Activated T-helper 9 cell treated with anti-CD3 and anti-CD28 coated beads, Interleukin-2, amount 50 U/mL, for 16 hours (primary cell): ENCODE data around the gene TNS1.

Source experiments
- DNase-seq: peaks from one replicate; pipeline ENCODE4 v3.0.0-alpha.2; 2020; ENCODE audit warnings: low read depth

TNS1 gene

DNA sequence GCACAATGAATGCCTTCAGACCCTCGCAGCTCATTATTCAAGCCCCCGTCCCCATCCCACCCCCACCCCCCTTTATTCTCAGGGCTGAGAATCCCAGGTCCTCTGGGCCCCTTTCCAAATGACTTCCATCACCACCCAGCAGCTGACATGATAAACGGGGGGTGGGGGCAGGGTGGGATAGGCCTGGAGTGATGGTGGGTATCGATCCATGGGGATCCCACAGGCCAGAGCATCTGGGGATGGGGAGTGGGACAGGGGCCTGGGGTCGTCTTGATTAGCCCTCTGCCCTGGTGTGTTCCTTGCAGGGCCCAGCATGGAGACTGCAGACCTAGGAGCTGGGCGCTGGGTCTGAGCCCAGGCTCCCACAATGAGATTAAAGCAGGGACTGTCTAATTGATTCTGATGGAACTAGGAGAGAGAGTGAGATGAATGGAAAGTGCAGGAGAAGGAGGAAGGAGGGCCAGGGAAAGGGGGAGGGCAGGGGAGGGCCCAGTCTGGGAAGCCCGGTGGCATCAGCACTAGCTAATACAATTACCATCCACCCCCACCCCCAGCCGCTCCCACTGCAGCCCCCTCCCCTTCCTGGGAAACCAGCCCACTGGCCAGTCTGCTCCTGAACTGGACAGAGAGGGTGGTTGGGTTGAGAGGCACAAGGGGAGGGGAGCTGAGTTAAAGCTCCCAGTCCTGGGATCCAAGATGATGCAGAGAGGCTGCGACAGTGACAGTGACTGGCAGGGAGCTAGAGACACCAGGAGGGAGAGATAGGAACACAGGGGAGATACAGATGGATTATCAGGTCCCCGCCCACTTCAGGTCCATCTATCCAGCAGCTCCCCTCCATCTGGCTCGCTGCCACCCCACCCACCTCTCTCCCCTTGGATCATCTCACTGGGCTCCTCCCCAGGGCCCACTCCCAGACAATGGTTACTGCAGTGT, 13.1 kb upstream of the TNS1 start:
- DNase-seq, result no peak

DNA sequence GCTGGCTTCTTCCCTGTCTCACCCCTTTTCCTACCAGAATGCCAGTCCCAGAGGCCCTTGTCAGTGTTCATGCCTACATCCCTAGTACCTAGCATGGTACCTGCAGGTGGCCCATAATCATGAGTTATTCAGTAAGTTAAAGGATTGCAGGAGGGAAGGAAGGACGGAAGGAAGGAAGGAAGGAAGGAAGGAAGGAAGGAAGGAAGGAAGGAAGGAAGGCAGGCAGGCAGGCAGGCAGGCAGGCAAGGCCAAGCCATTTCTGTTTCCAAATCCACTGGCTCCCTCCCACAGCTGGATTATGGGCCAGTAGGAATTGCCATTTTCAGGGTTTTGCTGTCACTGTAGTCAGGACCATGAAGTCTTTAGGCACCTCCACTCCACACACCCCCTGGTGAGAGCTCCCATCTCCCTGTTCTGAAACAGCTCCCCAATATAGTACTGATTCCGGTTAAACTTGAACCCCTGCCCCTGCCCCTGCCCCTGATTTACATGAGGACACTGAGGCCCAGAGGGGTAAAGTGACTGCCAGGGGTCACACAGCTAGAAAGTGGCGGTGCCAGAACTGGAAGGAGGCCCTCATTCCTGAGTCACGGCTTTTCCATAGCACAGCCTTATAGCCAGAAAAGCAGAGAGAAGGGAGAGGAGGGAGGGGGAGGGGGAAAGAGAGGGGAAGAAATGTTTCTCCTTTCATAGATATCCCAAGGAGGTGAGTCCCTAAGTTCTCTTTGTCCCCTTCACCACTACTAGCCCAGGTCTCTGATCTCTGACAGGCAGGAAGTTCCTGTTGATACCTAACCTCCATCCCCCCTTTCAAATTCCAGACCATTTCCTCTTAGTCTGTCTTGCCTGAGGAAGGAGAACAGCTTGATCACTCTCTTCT, 12.2 kb upstream of the TNS1 start:
- DNase-seq, result no peak

DNA sequence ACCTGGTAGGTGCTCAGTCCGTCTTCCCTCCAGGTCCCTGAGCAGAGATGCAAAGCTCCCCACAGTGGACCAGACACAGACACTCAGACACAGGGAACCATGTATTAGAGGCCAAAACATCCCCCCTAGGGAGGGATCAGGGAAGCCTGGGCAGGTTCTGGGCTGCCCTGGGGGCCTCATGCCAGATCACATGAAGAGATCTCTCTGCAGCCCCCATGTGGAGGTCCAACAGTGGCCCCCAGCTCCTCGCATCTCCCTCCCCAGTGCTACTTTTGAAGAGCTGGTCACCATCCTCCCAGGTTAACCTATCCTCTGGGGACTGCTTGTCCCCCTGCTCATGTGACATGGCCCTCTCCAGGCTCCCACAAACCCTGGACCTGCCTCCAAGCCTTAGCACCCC, 10.5 kb upstream of the TNS1 start:
- no peak for DNase-seq

DNA sequence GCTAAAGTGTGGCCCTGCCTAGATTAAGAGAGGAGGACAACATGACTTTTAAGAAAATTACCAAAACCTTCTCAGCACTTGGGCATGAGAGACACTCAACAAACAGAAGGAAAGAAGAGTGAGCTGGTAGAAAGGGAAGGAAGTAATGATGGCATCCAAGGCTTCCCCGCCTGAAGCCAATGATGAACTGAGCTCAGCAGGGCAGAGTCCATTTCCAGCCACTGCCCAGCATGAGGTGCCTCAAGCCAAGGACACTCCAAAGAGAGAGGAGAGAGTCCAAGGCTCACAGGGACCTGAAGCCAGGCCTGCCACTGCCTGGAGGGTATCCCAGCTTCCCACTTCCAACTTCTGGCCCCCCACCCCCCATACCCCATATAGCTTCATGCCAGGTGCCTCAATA, 9.5 kb upstream of the TNS1 start:
- DNase-seq, result no peak

DNA sequence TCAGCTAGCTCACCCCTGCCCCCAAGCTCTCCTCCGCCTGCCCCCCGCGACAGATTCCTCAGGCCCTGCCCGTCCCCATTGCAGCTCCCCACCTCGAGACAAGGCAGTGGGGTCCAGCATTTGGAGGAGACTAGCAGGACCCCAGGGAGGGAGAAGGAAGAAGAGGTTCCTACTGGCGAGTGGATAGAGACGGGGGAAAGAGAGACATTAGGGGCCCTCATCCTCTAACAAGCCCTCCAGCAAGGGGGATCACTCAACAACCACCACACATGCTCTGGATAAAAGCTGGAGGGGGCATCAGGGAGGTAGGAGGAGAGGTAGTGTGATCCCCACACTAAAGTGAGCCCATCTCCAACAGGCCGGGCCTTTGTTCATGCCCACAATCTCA, 8.9 kb upstream of the TNS1 start:
- no peak for DNase-seq

DNA sequence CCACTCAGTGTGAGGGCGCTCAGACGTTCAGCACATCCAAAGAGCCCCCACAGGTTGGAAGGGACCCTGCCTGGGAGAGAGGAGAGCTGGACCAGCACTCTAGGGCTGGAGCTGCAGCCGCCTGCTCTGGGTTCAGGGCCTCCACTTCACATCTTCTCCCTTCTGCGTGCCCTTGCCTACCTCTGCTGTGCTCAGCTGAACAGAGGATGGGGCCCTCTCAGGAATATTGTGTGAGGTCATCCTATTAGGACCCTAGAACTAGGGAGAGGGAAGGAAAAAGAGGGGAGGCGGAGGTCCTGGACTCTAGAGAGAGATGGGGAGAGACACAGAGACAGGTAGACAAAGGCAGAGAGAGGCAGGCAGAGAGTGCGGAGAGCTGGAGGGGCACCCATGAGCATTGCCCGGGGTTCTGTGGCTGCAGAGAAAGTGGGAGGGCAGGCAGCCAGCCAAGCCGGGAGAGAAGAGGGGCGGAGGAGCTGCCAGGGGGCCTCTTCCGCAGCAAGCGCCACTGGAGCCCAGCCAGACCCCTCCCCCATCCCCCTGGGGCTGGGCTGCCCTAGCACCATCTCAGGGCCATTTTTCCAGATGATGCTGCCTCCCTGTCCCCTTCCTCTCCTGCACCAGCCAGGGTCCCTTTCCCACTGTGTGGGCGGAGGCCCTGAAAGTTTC, 8.3 kb upstream of the TNS1 start:
- DNase-seq, result no peak

DNA sequence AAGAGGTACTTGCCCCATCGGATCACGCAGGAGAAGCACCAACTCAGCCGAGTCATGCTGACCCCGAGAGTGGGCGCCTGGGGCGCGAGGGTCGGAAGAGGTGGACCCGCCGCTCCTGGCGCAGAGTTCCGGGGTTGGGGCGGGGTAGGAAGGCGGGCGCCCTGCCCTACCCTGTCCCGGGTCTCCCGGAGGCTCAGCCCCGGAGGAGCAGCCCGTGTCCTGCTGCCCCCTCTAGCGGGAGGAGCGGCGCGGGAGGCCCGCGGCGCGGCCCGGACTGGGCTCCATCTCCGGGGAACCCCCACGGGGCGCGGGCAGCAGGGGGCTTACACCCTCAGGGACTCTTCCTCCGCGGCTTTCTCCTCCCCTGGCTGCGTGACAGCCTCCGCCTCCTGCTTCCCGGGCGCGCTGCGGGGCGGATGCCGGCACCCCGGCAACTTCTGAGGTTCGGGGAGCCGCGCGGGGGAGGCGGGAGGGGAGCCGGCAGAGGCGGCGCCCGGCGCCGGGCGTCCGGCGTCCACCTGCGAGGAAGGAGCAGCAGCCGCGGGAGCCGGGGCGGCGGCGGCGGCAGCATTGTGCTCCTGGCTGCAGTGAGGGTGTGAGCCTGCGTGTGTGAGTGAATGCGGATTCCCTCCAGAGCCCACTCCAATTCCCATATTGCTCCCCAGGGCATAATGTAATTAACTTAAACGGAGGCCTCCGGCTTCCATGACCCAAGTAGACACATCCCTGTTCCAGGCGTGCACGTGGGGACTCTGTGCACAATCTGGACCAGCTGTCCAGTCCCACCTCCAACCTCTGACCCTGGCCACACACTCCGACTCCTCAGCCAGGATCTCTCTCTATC, 7.6 kb upstream of the TNS1 start:
- peak; percentile 15 for DNase-seq

DNA sequence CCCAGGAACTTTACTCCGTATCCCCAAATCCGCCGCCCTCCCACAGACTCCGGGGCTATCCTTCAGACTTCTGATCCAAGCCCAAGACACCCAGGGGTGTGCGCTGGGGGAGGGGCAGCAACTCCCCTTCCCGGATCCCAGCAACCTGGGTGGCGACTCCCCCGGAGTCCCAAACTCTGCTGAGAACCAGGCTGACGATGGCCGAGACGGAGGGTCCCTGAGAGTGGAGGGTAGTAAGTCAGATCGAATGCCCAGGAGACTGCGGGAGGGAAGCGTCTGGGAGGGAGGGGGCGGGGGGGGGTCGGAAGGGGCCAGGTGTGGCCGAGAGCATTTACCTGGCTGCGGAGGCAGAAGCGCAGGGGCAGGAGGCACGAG, 7.0 kb upstream of the TNS1 start:
- no peak for DNase-seq

DNA sequence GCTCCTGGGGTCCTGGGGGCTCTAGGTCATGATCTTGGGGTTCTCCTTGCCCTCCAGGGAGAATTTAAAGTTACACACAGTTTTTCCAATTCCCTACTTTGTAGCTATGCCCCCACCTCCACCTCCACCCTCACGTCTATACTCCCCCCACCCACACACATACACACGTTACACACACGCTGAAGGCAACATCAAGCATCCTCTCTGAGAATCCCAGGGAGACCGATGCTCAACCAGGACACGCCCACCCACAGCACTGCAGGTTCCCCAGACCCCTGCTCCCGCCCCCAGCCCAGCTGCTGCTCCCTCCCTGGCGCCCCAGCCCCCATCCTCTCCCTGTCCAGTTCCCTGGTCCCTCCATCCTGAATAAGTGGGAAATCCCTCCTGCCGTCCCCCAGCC, 6.4 kb upstream of the TNS1 start:
- no peak for DNase-seq

DNA sequence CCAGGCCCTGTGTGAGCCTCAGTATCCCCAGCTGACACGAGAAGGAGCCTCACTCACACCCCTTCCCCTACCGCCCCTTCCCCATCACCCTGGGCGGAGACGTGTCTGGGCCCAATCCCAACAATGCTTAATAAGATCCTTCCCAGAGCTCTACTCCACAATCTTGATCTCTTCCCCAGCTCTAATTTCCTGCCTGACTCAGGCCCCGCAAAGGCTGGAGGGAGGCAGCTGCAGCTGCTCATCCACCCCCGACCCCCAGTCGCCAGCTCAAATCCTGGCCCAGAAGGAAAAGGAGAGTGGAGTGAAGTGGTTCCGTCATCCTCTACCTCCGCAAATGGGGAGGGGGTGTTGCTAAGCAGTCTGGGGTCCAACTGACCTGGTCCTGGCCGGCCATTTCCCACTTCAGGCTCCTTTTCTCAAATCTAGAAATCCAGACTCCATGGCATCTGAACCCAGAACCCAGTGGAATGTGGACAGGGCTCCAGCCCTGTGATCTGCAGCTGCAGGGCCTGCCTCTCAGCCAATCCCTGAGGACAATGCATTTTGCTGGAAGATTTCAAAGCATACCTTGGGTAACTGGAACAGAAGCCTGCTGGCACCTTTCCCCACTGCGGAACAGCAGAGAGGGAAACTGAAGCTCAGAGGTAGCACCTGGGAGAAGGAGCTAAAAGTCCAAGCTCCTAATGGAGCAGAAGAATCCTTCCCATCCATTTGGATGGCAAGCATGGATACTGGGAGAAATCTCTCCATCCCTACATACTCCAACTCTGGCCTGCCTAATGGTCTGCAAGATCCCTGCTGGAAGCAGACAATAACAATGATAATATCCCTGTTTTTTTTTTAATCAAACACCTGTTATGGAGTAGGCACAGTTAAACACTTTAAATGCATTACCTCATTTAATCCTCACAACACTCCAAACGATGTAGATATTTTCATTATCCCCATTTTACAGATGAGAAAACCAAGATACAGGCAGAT, 5.6 kb upstream of the TNS1 start:
- DNase-seq, result no peak

DNA sequence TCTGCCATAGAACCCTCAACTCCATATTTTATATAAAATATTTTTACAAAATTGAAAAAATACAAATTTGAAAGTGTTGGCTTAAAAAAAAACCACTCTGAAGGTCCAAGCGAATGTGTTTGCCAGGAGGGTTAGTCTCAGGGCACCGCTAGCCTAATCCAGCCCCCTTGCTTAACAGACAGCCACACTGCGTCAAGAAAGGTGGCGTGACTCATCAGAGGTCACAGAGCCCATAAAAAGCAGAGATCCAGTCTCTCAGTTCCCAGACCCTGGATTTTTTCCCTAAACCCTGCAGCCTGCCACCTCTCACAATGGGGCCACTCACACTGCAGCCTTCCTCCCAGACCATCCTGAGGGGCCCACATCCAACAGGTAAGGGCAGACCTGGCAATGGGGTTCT, 3.9 kb upstream of the TNS1 start:
- DNase-seq, result no peak

DNA sequence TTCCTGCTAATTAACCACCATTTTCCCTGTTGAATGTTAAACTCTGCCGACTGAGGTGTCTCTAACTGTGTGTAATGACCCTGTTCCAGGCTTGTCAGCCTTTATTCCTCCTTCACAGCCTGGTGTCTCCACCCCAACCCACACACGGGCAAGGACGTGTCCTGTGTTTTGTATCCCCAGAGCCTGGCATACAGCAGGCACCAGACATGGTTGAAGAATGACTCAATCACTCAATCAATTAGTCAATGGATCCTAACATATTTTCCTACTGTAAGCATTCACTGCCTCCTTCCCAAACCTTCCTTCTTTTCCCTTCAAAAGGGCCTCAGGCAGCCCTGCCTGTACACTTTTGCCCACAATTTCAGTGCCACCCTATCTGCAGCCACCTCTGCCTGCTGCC, 2.7 kb upstream of the TNS1 start:
- no peak for DNase-seq

DNA sequence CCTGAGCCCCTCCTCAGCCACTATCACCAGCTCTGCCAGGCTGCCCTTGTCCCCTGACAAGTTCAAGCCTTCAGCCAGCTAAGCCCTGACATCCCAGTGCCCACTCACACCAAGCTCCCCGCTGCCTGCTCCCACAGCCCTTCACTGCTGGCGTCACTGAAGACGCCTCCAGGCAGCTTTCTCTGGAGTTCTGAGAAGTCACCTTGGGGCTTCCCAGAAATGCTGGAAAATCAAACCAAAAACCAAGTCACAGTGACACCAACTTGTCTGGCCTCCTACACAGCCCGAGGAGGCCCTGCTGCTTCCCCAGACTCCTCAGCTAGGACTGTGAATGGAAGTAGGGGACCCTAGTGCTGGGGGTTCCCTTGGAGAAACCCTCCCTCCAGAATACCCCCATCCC, 2.2 kb upstream of the TNS1 start:
- no peak for DNase-seq

DNA sequence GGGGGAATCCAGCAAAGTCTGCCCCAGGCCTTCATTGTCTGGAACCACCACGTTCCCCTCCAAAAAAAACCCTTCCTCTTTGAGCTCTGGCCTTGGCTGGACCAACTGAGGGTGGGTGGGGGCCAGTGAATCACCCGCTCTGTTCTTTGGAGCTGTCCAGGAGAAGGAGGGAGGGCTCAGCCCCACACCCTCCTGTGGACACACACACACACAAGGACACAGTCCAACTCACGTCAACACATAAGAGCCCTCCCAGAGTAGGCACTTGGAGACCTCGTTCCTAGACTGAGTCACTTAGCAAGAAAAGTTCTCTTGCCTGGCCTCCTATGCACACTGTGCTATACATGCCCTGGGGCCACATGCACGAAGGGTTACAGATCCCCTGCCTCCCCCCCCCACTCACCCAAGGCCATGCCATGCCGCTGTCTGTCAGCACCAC, 1.2 kb upstream of the TNS1 start:
- no peak for DNase-seq

DNA sequence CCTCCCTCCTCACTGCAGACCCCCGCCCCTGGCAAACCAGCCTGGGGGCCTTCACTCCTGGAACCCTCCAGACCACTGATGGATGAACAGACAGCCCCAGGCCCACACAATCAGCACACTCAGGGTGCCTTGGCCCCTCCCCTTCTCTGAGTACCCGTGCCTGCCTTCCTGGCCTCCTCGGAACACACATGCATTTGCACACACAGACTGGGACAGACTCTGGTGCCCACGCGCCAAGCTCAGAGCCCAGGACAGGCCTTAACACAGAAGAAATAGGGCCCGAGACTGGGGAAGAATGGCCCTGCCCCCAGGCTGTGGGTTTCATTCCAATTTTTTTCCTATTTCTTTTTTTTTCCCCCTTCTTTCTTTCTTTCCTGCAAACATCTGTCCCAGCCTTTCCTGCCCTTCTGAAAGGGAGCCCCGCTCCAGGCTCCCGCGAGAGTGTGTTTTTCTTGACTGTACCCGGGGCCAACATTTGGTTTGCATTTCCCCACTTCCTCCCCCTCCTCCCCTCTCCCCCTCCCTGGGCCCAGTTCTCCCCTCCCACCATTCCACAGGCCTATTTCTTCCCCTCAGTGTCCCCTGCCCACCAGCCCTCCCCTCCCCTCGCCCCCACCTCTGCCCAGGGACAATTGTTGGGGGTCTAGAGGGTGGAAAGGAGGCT, 618 bp upstream of the TNS1 start:
- no peak for DNase-seq

DNA sequence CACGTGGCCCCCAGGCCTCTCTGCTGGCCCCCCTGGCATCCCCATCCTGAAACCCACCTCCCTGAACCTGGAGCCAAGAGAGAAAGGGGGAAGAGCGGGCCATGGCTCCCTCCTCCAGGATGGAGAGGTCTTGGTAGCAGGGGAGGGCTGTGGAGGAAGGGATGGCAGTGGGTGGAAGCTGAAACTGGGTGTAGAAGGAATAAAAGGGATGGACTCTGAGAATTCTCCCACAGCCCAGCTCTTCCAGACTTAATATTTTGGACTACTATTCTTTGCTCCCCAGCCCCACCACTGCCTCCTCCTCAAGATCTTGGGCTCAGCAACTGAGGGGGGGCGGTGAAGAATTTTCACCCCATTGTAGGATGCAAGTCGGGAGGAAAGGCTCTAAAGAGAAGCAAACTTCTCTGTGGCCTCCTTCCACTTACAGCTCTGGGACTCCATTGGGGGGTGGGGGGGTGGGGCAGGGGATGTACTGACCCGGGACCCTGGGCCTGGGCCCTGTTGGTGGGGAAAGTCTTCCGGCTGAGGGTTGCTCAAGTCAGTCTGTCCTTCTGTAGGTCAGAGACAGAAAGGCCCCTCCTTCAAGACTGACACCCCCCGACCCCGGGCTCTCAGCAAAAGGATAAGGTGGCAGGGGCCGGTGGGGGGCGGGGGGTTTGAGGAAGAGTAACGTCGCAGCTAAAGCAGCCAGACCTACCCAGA, 501 bp downstream of the TNS1 start:
- no peak for DNase-seq

DNA sequence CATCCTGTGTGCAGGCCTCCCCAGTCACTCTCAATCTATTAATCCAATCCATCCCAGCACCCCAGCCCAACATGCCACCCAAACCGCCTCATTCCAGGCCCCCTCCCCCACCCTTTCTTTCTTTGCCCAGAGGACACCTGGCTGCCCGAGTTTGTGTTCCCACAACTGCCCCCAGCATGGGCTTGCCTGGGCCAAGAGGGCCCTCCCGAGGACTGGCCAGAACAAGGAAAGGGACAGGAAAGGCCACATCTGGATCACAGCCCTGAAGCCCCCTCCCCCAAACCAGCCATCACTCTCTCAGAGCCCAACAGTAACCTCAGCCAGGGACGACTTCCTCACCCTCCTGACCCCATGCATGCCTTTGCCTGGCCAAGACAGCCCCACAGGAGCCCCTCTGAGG, 1.2 kb downstream of the TNS1 start:
- no peak for DNase-seq

DNA sequence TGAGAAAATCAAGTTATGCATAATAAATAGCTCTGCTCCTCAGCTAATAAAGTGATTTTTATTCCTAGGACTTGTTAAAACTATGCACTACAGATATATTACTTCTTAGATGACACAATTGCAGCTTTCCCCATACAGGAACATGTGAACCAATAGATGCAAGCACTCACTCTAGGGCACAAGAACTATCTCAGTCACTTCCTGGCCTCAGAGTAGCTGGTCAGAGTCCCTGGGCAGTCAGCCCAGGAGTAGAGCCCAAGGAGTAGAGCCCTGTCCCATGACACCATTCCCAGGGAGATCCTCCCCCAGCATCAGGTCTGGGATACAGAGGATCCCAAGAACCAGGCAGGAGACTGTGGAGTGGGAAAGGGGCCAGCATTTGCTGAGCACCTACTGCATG, 2.7 kb downstream of the TNS1 start:
- DNase-seq, result no peak

DNA sequence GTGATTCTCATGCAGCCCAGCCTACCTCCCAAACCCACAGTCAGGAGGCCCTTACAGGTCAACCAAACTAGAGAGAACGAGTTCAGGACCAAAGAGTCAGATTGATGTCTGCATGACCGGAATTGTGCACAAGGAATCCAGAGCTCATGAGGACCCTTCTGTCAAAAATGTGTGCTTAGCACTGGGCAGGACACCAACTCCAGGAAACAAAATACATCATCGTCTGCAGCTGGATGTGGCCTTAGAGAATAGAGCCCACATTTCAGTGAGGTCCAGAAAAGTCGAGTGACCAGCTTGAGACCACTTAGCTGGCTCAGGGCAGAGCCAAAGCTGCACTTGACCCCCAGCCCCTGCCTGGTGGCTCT, 3.2 kb downstream of the TNS1 start:
- no peak for DNase-seq
